Fibroblast of mammary gland (primary cell): Measurements from ENCODE around the gene CITED4.

ENCODE experiments used
- DNase-seq: peaks from one replicate; pipeline ENCODE4 v3.0.0-alpha.2; 2010; ENCODE audit warnings: low read depth
- H3K4me3 ChIP-seq: 2 replicates; pipeline ENCODE4 v1.5.1; 2011; ENCODE audit warnings: low read depth, mild to moderate bottlenecking, low read length, moderate library complexity; ENCODE audit not compliant: control insufficient read depth
- CTCF ChIP-seq: conservative IDR thresholded peaks from 2 replicates; pipeline ENCODE4 v1.5.1; 2011; ENCODE audit warnings: low read depth, low read length, inconsistent platforms; ENCODE audit not compliant: control insufficient read depth, insufficient read depth

CITED4 gene

GRCh38 chr1:40887012-40887378 lies 24.8 kb upstream of the CITED4 start:
- H3K4me3 ChIP-seq: no peak overlapping the region
- no peak for DNase-seq

GRCh38 chr1:40886318-40887011 lies 24.3 kb upstream of the CITED4 start:
- no peak for DNase-seq
- no peak for TF ChIP-seq CTCF

More at GRCh38 chr1:40887012-40887378, 24.8 kb upstream of the CITED4 start:
- no peak for TF ChIP-seq CTCF

GRCh38 chr1:40884055-40884795 lies 22.1 kb upstream of the CITED4 start:
- no peak for TF ChIP-seq CTCF
- H3K4me3 ChIP-seq: no peak overlapping the region
- DNase-seq: no peak

More at GRCh38 chr1:40886318-40887011, 24.3 kb upstream of the CITED4 start:
- no peak overlapping the region for H3K4me3 ChIP-seq

- TF ChIP-seq CTCF: no peak
- no peak for DNase-seq
These were observed 18.8 kb upstream of the CITED4 start for GRCh38 chr1:40880813-40881549.

GRCh38 chr1:40879482-40880175 lies 17.5 kb upstream of the CITED4 start:
- TF ChIP-seq CTCF: no peak
- no peak for DNase-seq

More at GRCh38 chr1:40880813-40881549, 18.8 kb upstream of the CITED4 start:
- H3K4me3 ChIP-seq: no peak overlapping the region

GRCh38 chr1:40878906-40879305 lies 16.7 kb upstream of the CITED4 start:
- no peak for DNase-seq
- no peak for TF ChIP-seq CTCF
- no peak overlapping the region for H3K4me3 ChIP-seq

More at GRCh38 chr1:40879482-40880175, 17.5 kb upstream of the CITED4 start:
- no peak overlapping the region for H3K4me3 ChIP-seq
